HG03442 (cell line): ENCODE results near the gene CDKN3.

Source experiments
- ATAC-seq: cut with Tn5 transposase; IDR thresholded peaks from one replicate; pipeline ENCODE4 v1.9.1; 2021; ENCODE audit warnings: mild to moderate bottlenecking, moderate library complexity; ENCODE audit not compliant: unreplicated experiment

CDKN3 gene

GRCh38 chr14:54396493-54397335 is at the start of gene CDKN3:
Gene CDKN3, plus strand, starts transcription at chr14:54397007. Its CDS starts 62 bp downstream, at chr14:54397069.
- peak; percentile 96 for ATAC-seq

- ATAC-seq, result no peak
Observed at GRCh38 chr14:54347044-54347443, 49.8 kb upstream of the CDKN3 start.

- ATAC-seq, result peak; percentile 55
Observed at GRCh38 chr14:54348001-54348611, 48.7 kb upstream of the CDKN3 start.

GRCh38 chr14:54348923-54349620 is 47.7 kb upstream of the CDKN3 start:
- ATAC-seq, result no peak

- no peak for ATAC-seq
Observed at GRCh38 chr14:54349713-54350112, 47.1 kb upstream of the CDKN3 start.

- ATAC-seq, result no peak
Observed at GRCh38 chr14:54350203-54350602, 46.6 kb upstream of the CDKN3 start.

GRCh38 chr14:54353266-54353665 is 43.5 kb upstream of the CDKN3 start:
- no peak for ATAC-seq

GRCh38 chr14:54353694-54354093 is 43.1 kb upstream of the CDKN3 start:
- ATAC-seq, result no peak

GRCh38 chr14:54354096-54354495 is 42.7 kb upstream of the CDKN3 start:
- ATAC-seq, result no peak

GRCh38 chr14:54354968-54355641 is 41.7 kb upstream of the CDKN3 start:
- ATAC-seq, result no peak

GRCh38 chr14:54355698-54356097 is 41.1 kb upstream of the CDKN3 start:
- no peak for ATAC-seq

- ATAC-seq, result no peak
Observed at GRCh38 chr14:54356172-54356571, 40.6 kb upstream of the CDKN3 start.

- no peak for ATAC-seq
Observed at GRCh38 chr14:54360667-54361066, 36.1 kb upstream of the CDKN3 start.

- no peak for ATAC-seq
Observed at GRCh38 chr14:54362089-54362504, 34.7 kb upstream of the CDKN3 start.

- ATAC-seq, result no peak
Observed at GRCh38 chr14:54362759-54363437, 33.9 kb upstream of the CDKN3 start.

GRCh38 chr14:54364555-54365415 is 32.0 kb upstream of the CDKN3 start:
- no peak for ATAC-seq

GRCh38 chr14:54366736-54367735 is 29.8 kb upstream of the CDKN3 start:
- ATAC-seq, result peak; percentile 66

- ATAC-seq, result no peak
Observed at GRCh38 chr14:54368291-54368690, 28.5 kb upstream of the CDKN3 start.
